ENCODE results near the gene LAMB3.
A peak's percentile ranks its signal among the peaks of the same experiment; 100 is the strongest.
"Not testable (repeated sequence)": the region's sequence is repeated elsewhere in the genome, so short reads cannot be mapped to it uniquely, and the experiment has no call there.

Gene LAMB3

DNA sequence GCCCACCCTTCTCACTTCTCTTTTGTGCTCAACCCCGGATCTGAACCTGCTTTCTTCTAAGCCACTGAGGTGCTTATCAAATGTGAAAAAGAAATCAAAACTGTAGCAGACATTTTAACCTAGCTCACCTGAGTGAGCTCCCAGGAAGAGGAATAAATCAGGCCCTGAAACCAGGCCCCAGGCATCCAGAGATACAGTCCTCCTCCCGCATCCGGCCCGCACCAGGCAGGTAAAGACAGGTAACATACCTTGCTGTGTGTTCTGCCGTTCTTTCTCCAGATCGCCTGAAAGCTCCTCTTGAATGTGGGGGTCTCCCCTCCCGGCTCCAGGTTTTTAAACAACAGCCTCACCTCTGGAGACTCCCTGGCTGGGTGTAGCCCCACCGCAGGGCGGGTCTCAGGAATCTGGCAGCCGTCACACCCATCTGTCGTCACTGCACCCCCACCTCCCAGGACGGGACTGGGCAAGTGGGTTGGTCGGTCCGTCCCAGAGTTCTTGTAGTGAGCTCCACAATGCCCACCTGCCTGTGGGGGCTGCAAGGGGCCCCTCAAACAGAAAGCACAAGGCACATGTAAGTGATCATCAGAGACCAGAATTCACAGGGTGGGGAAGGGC is at the start of gene LAMB3:
Gene LAMB3 (minus strand): TSS at position 305 of the 615 bp plus-strand sequence. CDS start 1,481 bp downstream, outside the sequence.
- H3K4me3 ChIP-seq (ENCODE audit: low read length): peak within 1 kb of the TSS; percentile 88
- TF ChIP-seq, protein P1, sequence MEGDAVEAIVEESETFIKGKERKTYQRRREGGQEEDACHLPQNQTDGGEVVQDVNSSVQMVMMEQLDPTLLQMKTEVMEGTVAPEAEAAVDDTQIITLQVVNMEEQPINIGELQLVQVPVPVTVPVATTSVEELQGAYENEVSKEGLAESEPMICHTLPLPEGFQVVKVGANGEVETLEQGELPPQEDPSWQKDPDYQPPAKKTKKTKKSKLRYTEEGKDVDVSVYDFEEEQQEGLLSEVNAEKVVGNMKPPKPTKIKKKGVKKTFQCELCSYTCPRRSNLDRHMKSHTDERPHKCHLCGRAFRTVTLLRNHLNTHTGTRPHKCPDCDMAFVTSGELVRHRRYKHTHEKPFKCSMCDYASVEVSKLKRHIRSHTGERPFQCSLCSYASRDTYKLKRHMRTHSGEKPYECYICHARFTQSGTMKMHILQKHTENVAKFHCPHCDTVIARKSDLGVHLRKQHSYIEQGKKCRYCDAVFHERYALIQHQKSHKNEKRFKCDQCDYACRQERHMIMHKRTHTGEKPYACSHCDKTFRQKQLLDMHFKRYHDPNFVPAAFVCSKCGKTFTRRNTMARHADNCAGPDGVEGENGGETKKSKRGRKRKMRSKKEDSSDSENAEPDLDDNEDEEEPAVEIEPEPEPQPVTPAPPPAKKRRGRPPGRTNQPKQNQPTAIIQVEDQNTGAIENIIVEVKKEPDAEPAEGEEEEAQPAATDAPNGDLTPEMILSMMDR (IDR thresholded peaks at IDR 0.05; ENCODE audit: insufficient read depth, low read depth, low read length, missing control alignments): no peak
- peak; percentile 94 for DNase-seq (ENCODE audit: low read depth)

DNA sequence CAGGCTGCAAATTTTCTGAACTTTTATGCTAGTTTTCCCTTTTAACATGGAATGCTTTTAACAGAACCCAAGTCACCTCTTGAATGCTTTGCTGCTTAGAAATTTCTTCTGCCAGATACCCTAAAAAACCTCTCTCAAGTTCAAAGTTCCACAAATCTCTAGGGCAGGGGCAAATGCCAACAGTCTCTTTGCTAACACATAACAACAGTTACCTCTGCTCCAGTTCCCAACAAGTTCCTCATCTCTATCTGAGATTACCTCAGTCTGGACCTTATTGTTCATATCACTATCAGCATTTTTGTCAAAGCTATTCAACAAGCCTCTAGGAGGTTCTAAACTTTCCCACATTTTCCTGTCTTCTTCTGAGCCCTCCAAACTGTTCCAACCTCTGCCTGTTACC is 48.5 kb upstream of the LAMB3 start:
- not testable (repeated sequence) for DNase-seq (ENCODE audit: low read depth); H3K4me3 ChIP-seq (ENCODE audit: low read length)

DNA sequence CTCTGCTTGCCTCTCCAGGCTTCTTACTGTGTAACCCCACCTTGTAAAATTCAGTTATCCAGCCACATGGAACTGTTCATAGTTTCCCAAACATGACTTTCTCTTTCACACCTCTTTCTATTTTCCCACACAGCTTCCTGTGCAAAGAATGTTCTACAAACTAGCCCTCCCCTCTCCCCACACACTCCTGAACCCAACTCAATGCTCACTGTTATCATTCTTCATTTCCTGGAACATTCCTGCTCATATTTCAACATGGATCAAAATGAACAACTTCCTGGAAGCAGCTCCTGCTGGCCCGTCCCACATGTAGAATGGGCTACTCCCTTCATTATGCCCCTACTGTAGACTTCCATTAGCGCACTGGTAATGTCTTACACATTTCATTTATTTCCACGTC is 44.9 kb upstream of the LAMB3 start:
- DNase-seq (ENCODE audit: low read depth): no peak
- H3K4me3 ChIP-seq (ENCODE audit: low read length): no peak overlapping the region
- TF ChIP-seq, protein P1 (IDR thresholded peaks at IDR 0.05; ENCODE audit: insufficient read depth, low read depth, low read length, missing control alignments): no peak

DNA sequence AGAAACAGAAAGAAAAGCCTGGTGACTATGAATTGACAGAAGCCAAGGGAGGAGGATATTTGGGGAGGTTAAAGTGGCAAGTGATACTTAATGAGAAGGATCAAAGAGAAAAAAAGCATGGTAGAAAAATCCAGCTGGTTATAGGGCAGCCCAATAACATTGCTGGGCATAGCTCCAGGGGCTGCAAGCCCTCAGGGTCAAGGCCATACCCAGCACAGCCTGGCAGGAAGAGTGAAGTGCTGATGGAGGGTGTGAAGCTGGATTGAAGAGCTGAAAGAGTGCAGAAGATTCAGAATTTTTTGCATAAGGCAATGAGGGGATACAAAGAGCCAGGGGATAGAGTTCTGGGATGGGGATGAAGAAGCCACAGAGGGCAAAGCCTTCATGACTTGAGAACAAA is 44.4 kb upstream of the LAMB3 start:
- TF ChIP-seq, protein P1 (IDR thresholded peaks at IDR 0.05; ENCODE audit: insufficient read depth, low read depth, low read length, missing control alignments): no peak
- no peak overlapping the region for H3K4me3 ChIP-seq (ENCODE audit: low read length)
- DNase-seq (ENCODE audit: low read depth): no peak

DNA sequence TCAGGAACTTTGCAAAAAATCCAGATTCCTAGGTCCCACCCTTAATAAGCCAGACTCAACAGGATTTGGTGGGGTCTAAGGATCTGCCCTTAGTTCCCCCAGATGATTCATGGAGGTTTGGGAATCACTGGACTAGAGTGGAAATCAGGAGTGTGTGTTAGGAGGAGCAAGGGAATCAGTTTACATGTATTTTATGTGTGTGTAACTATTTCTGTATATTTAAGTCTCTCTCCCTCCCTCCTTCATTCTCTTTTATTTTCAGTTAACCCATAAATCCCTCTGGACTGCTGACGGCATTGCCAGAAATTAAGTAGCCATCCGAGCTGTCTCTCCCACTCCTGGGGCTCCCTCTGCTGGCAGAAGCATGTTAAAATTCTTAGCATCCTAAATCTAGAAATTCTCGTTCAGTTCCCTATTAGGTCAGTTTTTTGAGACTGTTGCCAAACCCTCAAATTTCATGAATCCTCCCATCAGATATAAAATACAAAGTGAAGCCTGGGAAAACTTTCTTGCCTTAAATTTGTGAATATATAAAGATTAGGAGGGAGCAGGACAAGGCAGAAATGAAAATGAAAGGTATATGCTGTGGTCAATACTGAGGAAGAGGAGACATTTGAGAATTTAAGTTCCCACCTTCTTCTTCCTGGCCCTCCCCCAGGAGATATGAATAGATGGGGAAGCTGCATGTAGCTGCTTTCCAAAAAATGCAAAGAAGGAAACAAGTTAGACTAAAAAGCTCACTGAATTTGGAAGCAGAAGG is 40.7 kb upstream of the LAMB3 start:
- no peak overlapping the region for H3K4me3 ChIP-seq (ENCODE audit: low read length)
- TF ChIP-seq, protein P1 (IDR thresholded peaks at IDR 0.05; ENCODE audit: insufficient read depth, low read depth, low read length, missing control alignments): peak; percentile 89
- peak; percentile 84 for DNase-seq (ENCODE audit: low read depth)

DNA sequence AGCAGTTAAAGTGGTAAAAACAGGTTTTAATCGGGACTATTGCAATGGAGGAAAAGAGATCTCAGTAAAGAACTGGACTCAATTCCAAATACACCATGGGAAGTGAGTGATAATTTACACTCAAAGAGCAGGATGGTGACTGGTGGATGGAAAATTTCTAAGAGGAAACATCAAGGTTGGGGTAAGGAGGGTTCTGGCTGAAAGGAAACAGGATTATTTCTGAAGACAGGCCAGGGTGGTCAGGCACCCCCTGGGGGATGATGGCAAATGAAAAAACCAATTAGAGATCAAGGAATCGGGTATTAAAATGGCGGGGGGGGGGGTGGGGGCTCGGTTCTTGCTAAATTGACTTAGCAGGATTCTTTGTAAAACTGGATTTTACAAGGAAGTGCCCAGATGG is 40.1 kb upstream of the LAMB3 start:
- TF ChIP-seq, protein P1 (IDR thresholded peaks at IDR 0.05; ENCODE audit: insufficient read depth, low read depth, low read length, missing control alignments): no peak

DNA sequence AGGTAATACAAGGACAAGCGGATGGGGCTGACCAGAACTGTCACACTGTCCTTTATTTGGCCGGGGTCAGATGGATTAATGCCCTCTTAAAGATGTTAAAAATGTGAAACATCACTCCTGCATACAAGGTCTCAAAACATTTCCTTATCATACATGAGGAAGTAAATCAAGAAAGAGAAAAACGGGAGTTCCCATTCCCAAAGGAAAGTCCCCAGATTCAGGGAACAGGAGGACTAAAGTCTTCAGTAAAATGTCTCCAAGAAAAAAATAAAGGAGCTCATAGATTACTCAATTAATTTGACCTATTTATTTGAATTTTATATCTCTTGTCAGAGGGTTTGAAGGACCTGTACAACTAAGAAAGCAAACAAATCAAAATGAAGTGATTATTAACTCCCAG is 39.0 kb upstream of the LAMB3 start:
- DNase-seq (ENCODE audit: low read depth): no peak

More for the DNA sequence above, 40.1 kb upstream of the LAMB3 start:
- DNase-seq (ENCODE audit: low read depth): no peak
- no peak overlapping the region for H3K4me3 ChIP-seq (ENCODE audit: low read length)

More for the DNA sequence above, 39.0 kb upstream of the LAMB3 start:
- no peak overlapping the region for H3K4me3 ChIP-seq (ENCODE audit: low read length)
- TF ChIP-seq, protein P1 (IDR thresholded peaks at IDR 0.05; ENCODE audit: insufficient read depth, low read depth, low read length, missing control alignments): no peak
